Muscle of back (tissue), 11 donors: ENCODE results near the gene DOCK3. TPM values are rescaled to one million over a fixed set of nuclear protein-coding genes. Genes with fewer than 3 reads are reported as not detected.
"Not testable (repeated sequence)": the region's sequence is repeated elsewhere in the genome, so short reads cannot be mapped to it uniquely, and the experiment has no call there.

ENCODE experiments used
- DNase-seq, 3 donors: peaks; one replicate each; pipeline versions ENCODE4 v3.0.0 to v3.0.0-alpha.2; 2013
- polyA plus RNA-seq, 10 donors: library from polyadenylated mRNA; unstranded; fragments of 120-200 nt; gene quantifications; one replicate each; pipeline ENCODE4 v1.2.1, GENCODE V29; 2013; ENCODE audit not compliant: insufficient read length in 10 of 10

The DOCK3 gene
- polyA plus RNA-seq, 10 donors, result 0.07 to 0.76 (median 0.22) TPM

- not testable (repeated sequence) for DNase-seq
These were observed 420.1 kb downstream of the DOCK3 start for GRCh38 chr3:51094838-51095237.

GRCh38 chr3:51099794-51100535, 425.2 kb downstream of the DOCK3 start:
- DNase-seq, result peak; percentile 8 to 49 (median 27)

GRCh38 chr3:51100536-51100851, 425.8 kb downstream of the DOCK3 start:
- DNase-seq, result no peak

- no peak for DNase-seq
These were observed 427.7 kb downstream of the DOCK3 start for GRCh38 chr3:51102396-51102795.

GRCh38 chr3:51106242-51106876, 431.6 kb downstream of the DOCK3 start:
- no peak for DNase-seq

- no peak for DNase-seq
These were observed 435.9 kb downstream of the DOCK3 start for GRCh38 chr3:51110586-51110985.

GRCh38 chr3:51122944-51123343, 448.2 kb downstream of the DOCK3 start:
- no peak for DNase-seq

- DNase-seq, result no peak
These were observed 448.8 kb downstream of the DOCK3 start for GRCh38 chr3:51123531-51123930.

- not testable (repeated sequence) for DNase-seq
These were observed 456.9 kb downstream of the DOCK3 start for GRCh38 chr3:51131607-51132006.

GRCh38 chr3:51137715-51138114, 463.0 kb downstream of the DOCK3 start:
- no peak for DNase-seq

- no peak for DNase-seq
These were observed 464.9 kb downstream of the DOCK3 start for GRCh38 chr3:51139616-51140015.

- DNase-seq, result no peak
These were observed 466.8 kb downstream of the DOCK3 start for GRCh38 chr3:51141573-51141972.

GRCh38 chr3:51145811-51146585, 471.3 kb downstream of the DOCK3 start:
- no peak for DNase-seq

- no peak for DNase-seq
These were observed 472.1 kb downstream of the DOCK3 start for GRCh38 chr3:51146781-51147180.

- no peak for DNase-seq
These were observed 481.4 kb downstream of the DOCK3 start for GRCh38 chr3:51156147-51156546.

GRCh38 chr3:51163051-51163450, 488.3 kb downstream of the DOCK3 start:
- no peak for DNase-seq

- DNase-seq, result no peak
These were observed 499.0 kb downstream of the DOCK3 start for GRCh38 chr3:51173518-51174271.

- DNase-seq, result no peak
These were observed 502.2 kb downstream of the DOCK3 start for GRCh38 chr3:51176923-51177322.

GRCh38 chr3:51186446-51186845, 511.7 kb downstream of the DOCK3 start:
- not testable (repeated sequence) for DNase-seq

GRCh38 chr3:51190199-51190598, 515.5 kb downstream of the DOCK3 start:
- DNase-seq, result no peak

GRCh38 chr3:51190827-51191226, 516.1 kb downstream of the DOCK3 start:
- DNase-seq, result no peak

GRCh38 chr3:51191768-51192167, 517.0 kb downstream of the DOCK3 start:
- DNase-seq, result no peak
